ENCODE results near the gene GPR137.

DNA sequence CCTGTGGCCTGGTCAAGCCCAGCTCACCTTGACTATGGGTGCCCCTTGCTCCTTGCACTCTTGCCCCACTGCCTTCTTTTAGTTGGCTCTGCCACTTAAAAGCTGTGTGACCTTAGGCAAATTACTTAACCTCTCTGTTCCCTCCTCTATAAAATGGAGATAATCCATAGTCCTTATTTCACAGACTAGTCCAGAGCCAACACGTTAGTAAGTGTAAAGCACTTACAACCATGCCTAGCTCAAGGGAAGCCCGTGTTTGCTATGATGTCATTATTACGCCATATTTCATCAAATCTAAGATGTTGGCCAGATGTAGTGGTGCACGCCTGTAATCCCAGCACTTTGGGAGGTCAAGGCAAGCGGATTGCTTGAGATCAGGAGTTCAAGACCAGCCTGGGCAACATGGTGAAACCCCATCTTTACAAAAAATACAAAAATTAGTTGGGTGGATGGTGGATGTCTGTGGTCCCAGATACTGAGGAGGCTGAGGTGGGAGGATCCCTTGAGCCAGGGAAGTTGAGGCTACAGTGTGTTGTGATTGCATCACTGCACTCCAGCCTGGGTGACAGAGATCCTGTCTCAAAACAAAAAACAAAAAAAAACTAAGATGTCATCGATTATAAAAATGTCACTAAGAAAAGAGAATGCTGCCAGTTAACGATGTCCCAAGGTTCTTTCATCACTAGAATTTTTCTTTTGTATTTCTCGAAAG is 52.0 kb downstream of the GPR137 start:
- TF ChIP-seq, protein P1, sequence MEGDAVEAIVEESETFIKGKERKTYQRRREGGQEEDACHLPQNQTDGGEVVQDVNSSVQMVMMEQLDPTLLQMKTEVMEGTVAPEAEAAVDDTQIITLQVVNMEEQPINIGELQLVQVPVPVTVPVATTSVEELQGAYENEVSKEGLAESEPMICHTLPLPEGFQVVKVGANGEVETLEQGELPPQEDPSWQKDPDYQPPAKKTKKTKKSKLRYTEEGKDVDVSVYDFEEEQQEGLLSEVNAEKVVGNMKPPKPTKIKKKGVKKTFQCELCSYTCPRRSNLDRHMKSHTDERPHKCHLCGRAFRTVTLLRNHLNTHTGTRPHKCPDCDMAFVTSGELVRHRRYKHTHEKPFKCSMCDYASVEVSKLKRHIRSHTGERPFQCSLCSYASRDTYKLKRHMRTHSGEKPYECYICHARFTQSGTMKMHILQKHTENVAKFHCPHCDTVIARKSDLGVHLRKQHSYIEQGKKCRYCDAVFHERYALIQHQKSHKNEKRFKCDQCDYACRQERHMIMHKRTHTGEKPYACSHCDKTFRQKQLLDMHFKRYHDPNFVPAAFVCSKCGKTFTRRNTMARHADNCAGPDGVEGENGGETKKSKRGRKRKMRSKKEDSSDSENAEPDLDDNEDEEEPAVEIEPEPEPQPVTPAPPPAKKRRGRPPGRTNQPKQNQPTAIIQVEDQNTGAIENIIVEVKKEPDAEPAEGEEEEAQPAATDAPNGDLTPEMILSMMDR (IDR thresholded peaks at IDR 0.05), result no peak
- no peak for TF ChIP-seq POLR2A (IDR thresholded peaks at IDR 0.05)

Measured in transverse colon (tissue), 3 donors.